Subcutaneous adipose tissue (tissue), 4 donors: ENCODE results near the gene GUSB. TPM values are rescaled to one million over a fixed set of nuclear protein-coding genes. Genes with fewer than 3 reads are reported as not detected.

Experiments used
- CTCF ChIP-seq: fragments of 450-650 bp; IDR thresholded peaks from one replicate; pipeline ENCODE4 v1.5.1; 2016; ENCODE audit warnings: low read depth, mild to moderate bottlenecking, control low read depth, antibody characterized with exemption, moderate library complexity
- total RNA-seq, 4 donors: library from RNA; depleted of rRNA; stranded (reverse); fragments of >200 nt; gene quantifications; one replicate each; pipeline ENCODE4 v1.1.0, GENCODE V29; 2016

GUSB gene
- total RNA-seq, 4 donors from 2014 or later, result 34.1 to 104 (median 44.9) TPM

GRCh38 chr7:65975814-65976445, 6.1 kb downstream of the GUSB start:
- TF ChIP-seq CTCF, result no peak

GRCh38 chr7:65974876-65975275, 7.1 kb downstream of the GUSB start:
- no peak for TF ChIP-seq CTCF

GRCh38 chr7:65974191-65974801, 7.7 kb downstream of the GUSB start:
- TF ChIP-seq CTCF, result no peak

- TF ChIP-seq CTCF, result no peak
Observed at GRCh38 chr7:65972976-65973375, 9.0 kb downstream of the GUSB start.

- no peak for TF ChIP-seq CTCF
Observed at GRCh38 chr7:65971021-65971420, 11.0 kb downstream of the GUSB start.

GRCh38 chr7:65968256-65969185, 13.5 kb downstream of the GUSB start:
- no peak for TF ChIP-seq CTCF
